GM12892 (cell line): ENCODE results near the gene TENM3.

ENCODE experiments used
- POLR2A ChIP-seq: IDR thresholded peaks from 2 replicates; pipeline ENCODE4 v1.6.1; 2011; ENCODE audit warnings: low read depth, low read length, control low read depth
- POLR2AphosphoS5 ChIP-seq: IDR thresholded peaks from 2 replicates; pipeline ENCODE4 v1.6.1; 2011; ENCODE audit warnings: low read depth, low read length, control low read depth
- TAF1 ChIP-seq: IDR thresholded peaks from 2 replicates; pipeline ENCODE4 v1.6.1; 2011; ENCODE audit warnings: low read depth, mild to moderate bottlenecking, control low read depth, low read length, borderline replicate concordance

- TF ChIP-seq TAF1 (no peak), POLR2A (no peak), POLR2AphosphoS5 (no peak)
Observed at GRCh38 chr4:182502064-182502463, 258.9 kb downstream of the TENM3 start.
